Stimulated activated CD8-positive, alpha-beta memory T cell treated with anti-CD3 and anti-CD28 coated beads, Interleukin-12 subunit alpha, Interleukin-12 subunit beta, amount 100 ng/mL, for 4 hours (primary cell): ENCODE data around the gene ITIH1.

Experiments
- DNase-seq: peaks from one replicate; pipeline ENCODE4 v3.0.0-alpha.2; 2020; ENCODE audit warnings: low read depth

Gene ITIH1

DNA sequence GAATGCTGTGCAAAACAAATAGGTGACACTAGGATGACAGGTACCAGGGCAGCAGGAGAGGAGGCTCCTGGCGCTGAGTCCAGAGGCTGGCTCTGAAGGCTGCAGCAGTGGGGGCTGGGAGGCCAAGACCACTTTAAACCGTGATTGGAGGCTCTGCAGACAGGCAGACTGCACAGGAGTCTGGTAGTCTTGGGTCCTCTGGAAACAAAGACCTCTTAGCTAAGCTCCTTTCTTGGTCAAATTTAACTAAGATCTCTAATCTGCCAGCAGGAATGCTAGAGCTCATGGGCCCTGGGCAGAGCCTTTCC, 61.8 kb downstream of the ITIH1 start:
- DNase-seq, result no peak

- DNase-seq, result no peak
Measured at GRCh38 chr3:52839892-52840545, 62.6 kb downstream of the ITIH1 start.

DNA sequence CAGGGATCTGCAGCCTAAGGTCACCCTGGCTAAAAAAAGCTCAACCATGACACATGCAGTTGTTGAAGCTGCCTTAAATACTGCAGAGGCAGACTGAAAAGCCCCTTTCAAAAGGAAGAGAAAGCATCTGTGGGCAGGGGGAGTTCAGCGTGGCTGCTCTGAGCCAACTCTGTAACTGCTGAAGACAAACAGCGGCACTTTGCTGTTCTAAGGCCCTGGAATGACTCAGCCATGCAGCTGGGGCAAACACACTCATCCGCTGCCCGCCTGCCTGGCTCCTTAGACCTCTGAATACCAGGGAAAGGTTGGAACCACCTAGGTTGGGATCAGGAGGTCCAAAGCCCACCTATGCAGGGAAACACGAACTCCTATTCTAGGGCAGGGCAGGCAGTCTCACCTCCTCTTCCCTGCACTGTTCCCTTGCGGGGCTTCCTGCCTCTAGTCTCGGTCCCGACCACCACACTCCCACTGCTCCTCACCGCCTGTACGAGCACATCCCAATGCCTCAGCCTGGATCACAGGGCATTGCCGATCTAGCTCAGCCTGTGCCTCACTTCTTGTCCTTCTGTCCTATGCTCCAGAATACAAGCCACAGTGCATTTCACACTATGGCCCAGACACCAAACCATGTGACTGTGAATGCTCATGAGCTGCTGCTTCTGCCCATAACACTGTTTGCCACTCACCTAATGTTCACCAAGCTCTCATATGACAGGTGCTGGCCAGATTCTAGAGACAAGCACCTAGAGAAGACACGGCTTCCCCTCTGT, 64.0 kb downstream of the ITIH1 start:
- DNase-seq, result no peak
